Measurements from ENCODE around the gene STXBP5L. TPM values are rescaled to one million over a fixed set of nuclear protein-coding genes. Genes with fewer than 3 reads are reported as not detected.
"Not testable (repeated sequence)": the region's sequence is repeated elsewhere in the genome, so short reads cannot be mapped to it uniquely, and the experiment has no call there.

STXBP5L gene
- total RNA-seq, 3 donors from 2014 or later: 0.34 to 7.3 (median 0.61) TPM

- no peak for TF ChIP-seq CTCF (IDR thresholded peaks at IDR 0.05)
- Histone ChIP-seq H3K4me3 (no peak overlapping the region), H3K4me1 (ENCODE audit: low read depth) (no peaks in the 10 kb centered on the region), H3K36me3 (ENCODE audit: low read depth) (no peaks in the 10 kb centered on the region), H3K9me3 (peaks cover 6% of the 10 kb centered on the region)
- intact Hi-C loops (cut with DNase I, micrococcal nuclease): no loop called here
- ATAC-seq (no peak), DNase-seq (peak in 1 of 3 donors; percentile 28)
These were observed 366.4 kb downstream of the STXBP5L start for GRCh38 chr3:121274411-121274810.

GRCh38 chr3:121295452-121295851, 387.4 kb downstream of the STXBP5L start:
- Histone ChIP-seq H3K4me3 (no peak overlapping the region), H3K4me1 (ENCODE audit: low read depth) (no peaks in the 10 kb centered on the region), H3K9me3 (no peaks in the 10 kb centered on the region), H3K36me3 (ENCODE audit: low read depth) (no peaks in the 10 kb centered on the region)
- intact Hi-C loops (cut with DNase I, micrococcal nuclease): no loop called here
- DNase-seq: no peak
- no peak for TF ChIP-seq CTCF (IDR thresholded peaks at IDR 0.05)
- no peak for ATAC-seq

GRCh38 chr3:121295979-121296378, 388.0 kb downstream of the STXBP5L start:
- Histone ChIP-seq H3K4me1 (ENCODE audit: low read depth) (no peaks in the 10 kb centered on the region), H3K4me3 (no peak overlapping the region), H3K36me3 (ENCODE audit: low read depth) (no peaks in the 10 kb centered on the region), H3K9me3 (no peaks in the 10 kb centered on the region)
- no peak for ATAC-seq
- intact Hi-C loops (cut with DNase I, micrococcal nuclease): no loop called here
- DNase-seq: no peak
- no peak for TF ChIP-seq CTCF (IDR thresholded peaks at IDR 0.05)

- no peak for ATAC-seq
- no peak overlapping the region for H3K4me3 ChIP-seq
- no peaks in the 10 kb centered on the region for H3K9me3 ChIP-seq
- no peak for TF ChIP-seq CTCF (IDR thresholded peaks at IDR 0.05)
- no peak for DNase-seq
- H3K36me3 ChIP-seq (ENCODE audit: low read depth): no peaks in the 10 kb centered on the region
- H3K4me1 ChIP-seq (ENCODE audit: low read depth): no peaks in the 10 kb centered on the region
- intact Hi-C loops (cut with DNase I, micrococcal nuclease): no loop called here
These were observed 416.3 kb downstream of the STXBP5L start for GRCh38 chr3:121324320-121324719.

- ATAC-seq (no peak), DNase-seq (no peak)
- TF ChIP-seq CTCF (IDR thresholded peaks at IDR 0.05): no peak
- Histone ChIP-seq H3K4me1 (ENCODE audit: low read depth) (no peaks in the 10 kb centered on the region), H3K9me3 (no peaks in the 10 kb centered on the region), H3K36me3 (ENCODE audit: low read depth) (no peaks in the 10 kb centered on the region), H3K4me3 (no peak overlapping the region)
- intact Hi-C loops (cut with DNase I, micrococcal nuclease): no loop called here
These were observed 422.1 kb downstream of the STXBP5L start for GRCh38 chr3:121330118-121330517.

GRCh38 chr3:121330634-121331033, 422.6 kb downstream of the STXBP5L start:
- ATAC-seq (no peak), DNase-seq (no peak)
- Histone ChIP-seq H3K9me3 (no peaks in the 10 kb centered on the region), H3K4me1 (ENCODE audit: low read depth) (no peaks in the 10 kb centered on the region), H3K36me3 (ENCODE audit: low read depth) (no peaks in the 10 kb centered on the region), H3K4me3 (no peak overlapping the region)
- intact Hi-C loops (cut with DNase I, micrococcal nuclease): no loop called here
- no peak for TF ChIP-seq CTCF (IDR thresholded peaks at IDR 0.05)

GRCh38 chr3:121355960-121356359, 448.0 kb downstream of the STXBP5L start:
- ATAC-seq; H3K36me3 ChIP-seq (ENCODE audit: low read depth); H3K4me3 ChIP-seq; H3K9me3 ChIP-seq; intact Hi-C loops (cut with DNase I, micrococcal nuclease); DNase-seq; H3K4me1 ChIP-seq (ENCODE audit: low read depth): not testable (repeated sequence)

Data from mucosa of descending colon (tissue), 3 donors.